ENCODE measurements around the gene TMEM258.

The TMEM258 gene

GRCh38 chr11:61756452-61757212, 35.8 kb downstream of the TMEM258 start:
- peak overlapping the region; percentile 65 for H3K23ac ChIP-seq (ENCODE audit: low read depth, low read length, poor library complexity)
- no peak overlapping the region for H3K4me2 ChIP-seq (ENCODE audit: insufficient read depth, low read length, poor library complexity, severe bottlenecking)
- peak overlapping the region; percentile 38 for H3K14ac ChIP-seq (ENCODE audit: low read length)
- no peak overlapping the region for H4K91ac ChIP-seq (ENCODE audit: low read depth, low read length, poor library complexity)
- H3K9ac ChIP-seq (ENCODE audit: low read depth, low read length, poor library complexity), result peak overlapping the region; percentile 4
- H3K4ac ChIP-seq (ENCODE audit: low read length), result no peak overlapping the region
- no peak overlapping the region for H3K4me3 ChIP-seq (ENCODE audit: low read length in 2 of 2)
- peak overlapping the region; percentile 73 for H2BK12ac ChIP-seq (ENCODE audit: low read length)
- WGBS, 2 donors (ENCODE audit: extremely low coverage in 2 of 2, insufficient read length in 2 of 2, insufficient replicate concordance in 1 of 2), result no CpG with 5 or more reads among the region's 9 CpGs
- peaks cover 5% of the 10 kb centered on the region for H3K79me1 ChIP-seq (ENCODE audit: low read depth, low read length)
- H2BK5ac ChIP-seq (ENCODE audit: low read length), result no peak overlapping the region
- no peak overlapping the region for H3K27ac ChIP-seq (replicated peaks; ENCODE audit: low read length)
- H2AK5ac ChIP-seq (ENCODE audit: low read depth, low read length), result peak overlapping the region; percentile 98
- peak overlapping the region; percentile 83 for H3K18ac ChIP-seq (ENCODE audit: low read length)
- peak overlapping the region; percentile 26 for H2BK15ac ChIP-seq (ENCODE audit: low read length)
- DNase-seq (ENCODE audit: low spot score), result no peak
- H2AFZ ChIP-seq (ENCODE audit: low read length), result no peak overlapping the region
- no peak overlapping the region for H2BK120ac ChIP-seq (ENCODE audit: low read depth, low read length)
- no peaks in the 10 kb centered on the region for H3K36me3 ChIP-seq (replicated peaks in 1 of 2; ENCODE audit: control insufficient read depth in 2 of 2, insufficient read depth in 2 of 2, low read length in 2 of 2)
- H3K27me3 ChIP-seq (ENCODE audit: control insufficient read depth in 3 of 3, insufficient read depth in 3 of 3, low read depth in 1 of 3, low read length in 3 of 3), result peaks cover 0 to 21% (median 0%) of the 10 kb centered on the region in 3 experiments
- H4K8ac ChIP-seq (ENCODE audit: low read depth, low read length), result no peak overlapping the region
- H3K4me1 ChIP-seq (ENCODE audit: control insufficient read depth in 2 of 2, insufficient read depth in 1 of 2, low read depth in 1 of 2, low read length in 2 of 2), result peaks cover 16 to 27% of the 10 kb centered on the region in 2 donors
- H3K9me3 ChIP-seq (replicated peaks in 1 of 2; ENCODE audit: control insufficient read depth in 2 of 2, insufficient read depth in 1 of 2, low read depth in 1 of 2, low read length in 2 of 2), result peaks cover 0 to 2% of the 10 kb centered on the region in 2 donors

- Histone ChIP-seq H3K79me1 (ENCODE audit: low read depth, low read length) (peaks cover 5% of the 10 kb centered on the region), H3K4me1 (ENCODE audit: control insufficient read depth in 2 of 2, insufficient read depth in 1 of 2, low read depth in 1 of 2, low read length in 2 of 2) (peaks cover 11 to 27% of the 10 kb centered on the region in 2 donors), H4K91ac (ENCODE audit: low read depth, low read length, poor library complexity) (no peak overlapping the region), H4K8ac (ENCODE audit: low read depth, low read length) (no peak overlapping the region), H3K9me3 (replicated peaks in 1 of 2; ENCODE audit: control insufficient read depth in 2 of 2, insufficient read depth in 1 of 2, low read depth in 1 of 2, low read length in 2 of 2) (peaks cover 0 to 2% of the 10 kb centered on the region in 2 donors), H3K23ac (ENCODE audit: low read depth, low read length, poor library complexity) (peak overlapping the region; percentile 65), H3K4ac (ENCODE audit: low read length) (no peak overlapping the region), H2BK12ac (ENCODE audit: low read length) (peak overlapping the region; percentile 73), H2BK120ac (ENCODE audit: low read depth, low read length) (no peak overlapping the region), H3K4me3 (ENCODE audit: low read length in 2 of 2) (no peak overlapping the region), H3K4me2 (ENCODE audit: insufficient read depth, low read length, poor library complexity, severe bottlenecking) (no peak overlapping the region), H3K14ac (ENCODE audit: low read length) (peak overlapping the region; percentile 38), H2BK5ac (ENCODE audit: low read length) (no peak overlapping the region), H3K36me3 (replicated peaks in 1 of 2; ENCODE audit: control insufficient read depth in 2 of 2, insufficient read depth in 2 of 2, low read length in 2 of 2) (no peaks in the 10 kb centered on the region), H3K18ac (ENCODE audit: low read length) (peak overlapping the region; percentile 44), H2AK5ac (ENCODE audit: low read depth, low read length) (peak overlapping the region; percentile 98), H3K27me3 (ENCODE audit: control insufficient read depth in 3 of 3, insufficient read depth in 3 of 3, low read depth in 1 of 3, low read length in 3 of 3) (peaks cover 0 to 22% (median 0%) of the 10 kb centered on the region in 3 experiments), H3K27ac (replicated peaks; ENCODE audit: low read length) (no peak overlapping the region), H2AFZ (ENCODE audit: low read length) (no peak overlapping the region), H3K9ac (ENCODE audit: low read depth, low read length, poor library complexity) (no peak overlapping the region), H2BK15ac (ENCODE audit: low read length) (peak overlapping the region; percentile 26)
- no peak for DNase-seq (ENCODE audit: low spot score)
- WGBS, 2 donors (ENCODE audit: extremely low coverage in 2 of 2, insufficient read length in 2 of 2, insufficient replicate concordance in 1 of 2), result no CpG with 5 or more reads among the region's 4 CpGs
These were observed 36.3 kb downstream of the TMEM258 start for GRCh38 chr11:61756147-61756451.

DNA sequence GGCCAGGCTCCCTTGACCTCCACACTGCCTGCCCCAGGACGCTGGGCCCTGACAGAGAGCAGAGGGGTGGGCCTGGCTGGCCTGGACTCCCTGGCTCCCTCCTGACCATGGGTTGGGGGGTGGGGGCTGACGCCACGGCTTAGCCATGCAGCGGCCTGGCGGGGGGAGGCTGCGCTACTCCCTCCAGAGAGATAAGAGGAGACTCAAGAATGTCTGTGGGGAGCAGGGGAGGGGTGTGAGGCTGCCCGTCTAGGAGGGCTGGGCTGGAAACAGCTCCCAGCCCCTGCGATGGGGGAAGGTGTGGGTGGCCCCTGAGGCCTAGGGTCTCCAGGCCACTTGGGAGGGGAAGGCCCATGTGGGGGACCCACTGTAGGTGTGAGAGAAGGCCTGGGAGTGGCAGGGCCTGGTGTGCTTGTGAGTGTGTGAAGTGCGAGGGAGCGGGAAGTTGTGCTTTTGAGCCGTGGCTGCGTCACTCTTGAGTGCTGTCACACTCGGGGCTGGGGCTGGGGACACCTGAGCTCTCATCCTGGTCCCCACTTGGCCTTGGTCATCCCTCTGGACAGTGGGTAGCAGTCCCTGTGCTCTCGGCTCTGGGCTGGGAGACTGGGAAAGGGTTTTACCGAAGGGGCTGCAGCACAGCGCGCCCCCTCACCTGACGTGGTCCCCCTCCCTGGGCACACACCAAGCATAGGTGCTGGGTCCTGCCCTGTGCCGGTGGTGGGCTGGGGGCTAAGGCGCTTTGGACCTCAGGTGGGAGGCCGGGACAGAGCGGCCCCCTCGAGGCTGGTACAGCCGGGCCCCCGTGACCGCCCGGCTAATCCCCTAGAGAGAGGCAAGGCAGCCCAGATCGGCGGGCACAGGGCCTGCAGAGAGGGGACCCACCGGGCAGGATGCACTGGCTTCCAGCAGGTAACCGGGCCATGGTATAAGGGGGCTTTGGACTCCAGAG, 37.6 kb downstream of the TMEM258 start:
- Histone ChIP-seq H4K8ac (ENCODE audit: low read depth, low read length) (no peak overlapping the region), H2BK120ac (ENCODE audit: low read depth, low read length) (no peak overlapping the region), H2AK5ac (ENCODE audit: low read depth, low read length) (peak overlapping the region; percentile 98), H3K4me3 (ENCODE audit: low read length in 2 of 2) (no peak overlapping the region), H3K27me3 (ENCODE audit: control insufficient read depth in 3 of 3, insufficient read depth in 3 of 3, low read depth in 1 of 3, low read length in 3 of 3) (peaks cover 0 to 22% (median 0%) of the 10 kb centered on the region in 3 experiments), H2AFZ (ENCODE audit: low read length) (no peak overlapping the region), H3K27ac (replicated peaks; ENCODE audit: low read length) (no peak overlapping the region), H3K9me3 (replicated peaks in 1 of 2; ENCODE audit: control insufficient read depth in 2 of 2, insufficient read depth in 1 of 2, low read depth in 1 of 2, low read length in 2 of 2) (peaks cover 0 to 2% of the 10 kb centered on the region in 2 donors), H3K36me3 (replicated peaks in 1 of 2; ENCODE audit: control insufficient read depth in 2 of 2, insufficient read depth in 2 of 2, low read length in 2 of 2) (no peaks in the 10 kb centered on the region), H3K79me1 (ENCODE audit: low read depth, low read length) (peaks cover 5% of the 10 kb centered on the region), H3K14ac (ENCODE audit: low read length) (no peak overlapping the region), H3K18ac (ENCODE audit: low read length) (peak overlapping the region; percentile 88), H3K4ac (ENCODE audit: low read length) (no peak overlapping the region), H3K23ac (ENCODE audit: low read depth, low read length, poor library complexity) (peak overlapping the region; percentile 87), H2BK5ac (ENCODE audit: low read length) (no peak overlapping the region), H4K91ac (ENCODE audit: low read depth, low read length, poor library complexity) (no peak overlapping the region), H2BK15ac (ENCODE audit: low read length) (peak overlapping the region; percentile 97), H2BK12ac (ENCODE audit: low read length) (peak overlapping the region; percentile 58), H3K4me2 (ENCODE audit: insufficient read depth, low read length, poor library complexity, severe bottlenecking) (no peak overlapping the region), H3K9ac (ENCODE audit: low read depth, low read length, poor library complexity) (peak overlapping the region; percentile 50), H3K4me1 (ENCODE audit: control insufficient read depth in 2 of 2, insufficient read depth in 1 of 2, low read depth in 1 of 2, low read length in 2 of 2) (peaks cover 16 to 33% of the 10 kb centered on the region in 2 donors)
- WGBS, 2 donors (ENCODE audit: extremely low coverage in 2 of 2, insufficient read length in 2 of 2, insufficient replicate concordance in 1 of 2), result no CpG with 5 or more reads among the region's 31 CpGs
- DNase-seq (ENCODE audit: low spot score), result no peak

- Histone ChIP-seq H3K27ac (replicated peaks; ENCODE audit: low read length) (no peak overlapping the region), H3K4me3 (ENCODE audit: low read length in 2 of 2) (peak overlapping the region in 1 of 2 donors; percentile 55)
These were observed 38.7 kb downstream of the TMEM258 start for GRCh38 chr11:61753672-61754071.

More at GRCh38 chr11:61753672-61754071, 38.7 kb downstream of the TMEM258 start:
- H4K91ac ChIP-seq (ENCODE audit: low read depth, low read length, poor library complexity), result no peak overlapping the region
- H3K23ac ChIP-seq (ENCODE audit: low read depth, low read length, poor library complexity), result no peak overlapping the region
- H3K4ac ChIP-seq (ENCODE audit: low read length), result no peak overlapping the region
- peak overlapping the region; percentile 51 for H2BK12ac ChIP-seq (ENCODE audit: low read length)
- peak overlapping the region; percentile 98 for H2AK5ac ChIP-seq (ENCODE audit: low read depth, low read length)
- H3K4me1 ChIP-seq (ENCODE audit: control insufficient read depth in 2 of 2, insufficient read depth in 1 of 2, low read depth in 1 of 2, low read length in 2 of 2), result peaks cover 23 to 42% of the 10 kb centered on the region in 2 donors
- H3K79me1 ChIP-seq (ENCODE audit: low read depth, low read length), result peaks cover 3% of the 10 kb centered on the region
- no peak for DNase-seq (ENCODE audit: low spot score)
- no peaks in the 10 kb centered on the region for H3K9me3 ChIP-seq (replicated peaks in 1 of 2; ENCODE audit: control insufficient read depth in 2 of 2, insufficient read depth in 1 of 2, low read depth in 1 of 2, low read length in 2 of 2)
- no peak overlapping the region for H2BK5ac ChIP-seq (ENCODE audit: low read length)
- no peak overlapping the region for H3K4me2 ChIP-seq (ENCODE audit: insufficient read depth, low read length, poor library complexity, severe bottlenecking)
- H2BK15ac ChIP-seq (ENCODE audit: low read length), result peak overlapping the region; percentile 97
- H2BK120ac ChIP-seq (ENCODE audit: low read depth, low read length), result no peak overlapping the region
- peak overlapping the region; percentile 32 for H3K14ac ChIP-seq (ENCODE audit: low read length)
- no peak overlapping the region for H3K9ac ChIP-seq (ENCODE audit: low read depth, low read length, poor library complexity)
- H4K8ac ChIP-seq (ENCODE audit: low read depth, low read length), result no peak overlapping the region
- peaks cover 0 to 22% (median 0%) of the 10 kb centered on the region in 3 experiments for H3K27me3 ChIP-seq (ENCODE audit: control insufficient read depth in 3 of 3, insufficient read depth in 3 of 3, low read depth in 1 of 3, low read length in 3 of 3)
- peak overlapping the region; percentile 11 for H3K18ac ChIP-seq (ENCODE audit: low read length)
- no CpG with 5 or more reads among the region's 5 CpGs for WGBS, 2 donors (ENCODE audit: extremely low coverage in 2 of 2, insufficient read length in 2 of 2, insufficient replicate concordance in 1 of 2)
- H3K36me3 ChIP-seq (replicated peaks in 1 of 2; ENCODE audit: control insufficient read depth in 2 of 2, insufficient read depth in 2 of 2, low read length in 2 of 2), result no peaks in the 10 kb centered on the region
- no peak overlapping the region for H2AFZ ChIP-seq (ENCODE audit: low read length)

Data from neuronal stem cell (in vitro differentiated cells).